Caco-2 (cell line): Measurements from ENCODE around the gene CDC42BPB. TPM values are rescaled to one million over a fixed set of nuclear protein-coding genes. Genes with fewer than 3 reads are reported as not detected.
A peak's percentile ranks its signal among the peaks of the same experiment; 100 is the strongest.

Source experiments
- BruUV-seq: library from RNA; stranded (reverse); fragments of 400-500 nt; replicated peaks from 2 replicates; lab custom pipeline; 2021; lab: Mats Ljungman, UMichigan
- CTCF ChIA-PET: fragments of 300-600 bp; sonication (Branson Sonifier 250); formaldehyde crosslinking; loops from one replicate; lab custom pipeline; 2022; ENCODE audit warnings: antibody characterized with exemption; lab: Charles Lee
- POLR2A ChIA-PET: fragments of 300-600 bp; sonication (Branson Sonifier 250); formaldehyde crosslinking; loops from one replicate; lab custom pipeline; 2022; ENCODE audit warnings: antibody characterized with exemption; lab: Charles Lee
- DNase-seq, 2 experiments: peaks; one replicate each; pipeline versions ENCODE4 v3.0.0 to v3.0.0-alpha.2; 2020 to 2022
- H3K27me3 ChIP-seq: replicated peaks from 2 replicates; pipeline ENCODE4 v1.6.0; 2011; ENCODE audit warnings: low read length; ENCODE audit not compliant: control insufficient read depth, insufficient read depth
- H3K36me3 ChIP-seq: 2 replicates; pipeline ENCODE4 v1.5.1; 2011; ENCODE audit warnings: low read length; ENCODE audit not compliant: control insufficient read depth, insufficient read depth
- H3K4me1 ChIP-seq: fragments of 250-450 bp; sonication (Bioruptor Pico); 2 replicates; pipeline ENCODE4 v1.5.1; 2020; ENCODE audit warnings: mild to moderate bottlenecking
- H3K4me3 ChIP-seq: 2 replicates; pipeline ENCODE4 v1.5.1; 2011; ENCODE audit warnings: low read depth, mild to moderate bottlenecking, control low read depth, low read length
- H3K9me3 ChIP-seq: fragments of 250-450 bp; sonication (Bioruptor Pico); 2 replicates; pipeline ENCODE4 v1.5.1; 2020; ENCODE audit warnings: mild to moderate bottlenecking, moderate library complexity
- H3K27ac Mint-ChIP-seq: one replicate; pipeline ENCODE4 v1.8.0; 2022; ENCODE audit warnings: mixed read lengths; ENCODE audit not compliant: unreplicated experiment
- H3K27me3 Mint-ChIP-seq: one replicate; pipeline ENCODE4 v1.8.0; 2022; ENCODE audit warnings: mixed read lengths; ENCODE audit not compliant: insufficient read depth, unreplicated experiment
- H3K36me3 Mint-ChIP-seq: one replicate; pipeline ENCODE4 v1.8.0; 2022; ENCODE audit warnings: mild to moderate bottlenecking, mixed read lengths; ENCODE audit not compliant: insufficient read depth, unreplicated experiment
- H3K4me1 Mint-ChIP-seq: one replicate; pipeline ENCODE4 v1.8.0; 2022; ENCODE audit warnings: low read depth, mixed read lengths; ENCODE audit not compliant: unreplicated experiment
- H3K4me3 Mint-ChIP-seq: one replicate; pipeline ENCODE4 v1.8.0; 2022; ENCODE audit warnings: mild to moderate bottlenecking, moderate library complexity, mixed read lengths; ENCODE audit not compliant: unreplicated experiment
- H3K9me3 Mint-ChIP-seq: one replicate; pipeline ENCODE4 v1.8.0; 2022; ENCODE audit warnings: mixed read lengths; ENCODE audit not compliant: unreplicated experiment
- CTCF ChIP-seq, 2 experiments: fragments of 200-600 bp in 1 of 2; IDR thresholded peaks; 1 replicate in 1 of 2; 2 replicates in 1 of 2; pipeline versions ENCODE4 v1.5.1 to v1.8.0; 2011 to 2022; ENCODE audit warnings: antibody characterized with exemption in 1 of 2, control low read depth in 1 of 2, inconsistent platforms in 1 of 2, low read depth in 1 of 2, low read length in 1 of 2, mild to moderate bottlenecking in 1 of 2, moderate library complexity in 1 of 2; ENCODE audit not compliant: insufficient read depth in 1 of 2, severe bottlenecking in 1 of 2, unreplicated experiment in 1 of 2
- intact Hi-C: fragments of 100-400 bp; cut with micrococcal nuclease; formaldehyde crosslinking; loops from one replicate; pipeline ENCODE4 v1.10.0; 2022; ENCODE audit not compliant: unreplicated experiment
- total RNA-seq: library from RNA; stranded (reverse); gene quantifications from 2 replicates; pipeline ENCODE4 v1.2.3, GENCODE V29; 2022

The CDC42BPB gene
- total RNA-seq, 1 experiment from 2014 or later = 55.1 TPM

GRCh38 chr14:102932484-102933248, 124.7 kb downstream of the CDC42BPB start:
- BruUV-seq = no TSS peak
- TF ChIP-seq CTCF (IDR thresholded peaks at IDR 0.05; ENCODE audit: insufficient read depth in 1 of 2, low read depth in 1 of 2, low read length in 1 of 2, severe bottlenecking in 1 of 2, unreplicated experiment in 1 of 2) = no peak
- POLR2A ChIA-PET = no interaction called here
- H3K36me3 Mint-ChIP-seq = peaks cover 64% of the 10 kb centered on the region
- Histone ChIP-seq H3K9me3 (no peaks in the 10 kb centered on the region), H3K36me3 (no peaks in the 10 kb centered on the region), H3K27me3 (no peaks in the 10 kb centered on the region), H3K4me1 (0 out of 2 replicates have a peak, but pooled peaks cover 5% of the 10 kb centered on the region), H3K4me3 (no peak overlapping the region)
- CTCF ChIA-PET = no interaction called here
- no peak for DNase-seq
- no peaks in the 10 kb centered on the region for H3K27me3 Mint-ChIP-seq
- H3K4me3 Mint-ChIP-seq = no peak overlapping the region
- H3K27ac Mint-ChIP-seq = peak overlapping the region; percentile 76
- H3K9me3 Mint-ChIP-seq = no peaks in the 10 kb centered on the region
- intact Hi-C loops = no loop called here
- no peaks in the 10 kb centered on the region for H3K4me1 Mint-ChIP-seq

GRCh38 chr14:102931580-102932285, 125.6 kb downstream of the CDC42BPB start:
- Histone ChIP-seq H3K4me1 (peaks cover 10% of the 10 kb centered on the region), H3K9me3 (no peaks in the 10 kb centered on the region), H3K4me3 (no peak overlapping the region), H3K36me3 (no peaks in the 10 kb centered on the region), H3K27me3 (no peaks in the 10 kb centered on the region)
- no peak overlapping the region for H3K4me3 Mint-ChIP-seq
- no peaks in the 10 kb centered on the region for H3K4me1 Mint-ChIP-seq
- CTCF ChIA-PET = no interaction called here
- peaks cover 66% of the 10 kb centered on the region for H3K36me3 Mint-ChIP-seq
- no peak for DNase-seq
- no peaks in the 10 kb centered on the region for H3K9me3 Mint-ChIP-seq
- no TSS peak for BruUV-seq
- intact Hi-C loops = no loop called here
- TF ChIP-seq CTCF (IDR thresholded peaks at IDR 0.05; ENCODE audit: insufficient read depth in 1 of 2, low read depth in 1 of 2, low read length in 1 of 2, severe bottlenecking in 1 of 2, unreplicated experiment in 1 of 2) = no peak
- POLR2A ChIA-PET = no interaction called here
- H3K27me3 Mint-ChIP-seq = no peaks in the 10 kb centered on the region
- no peak overlapping the region for H3K27ac Mint-ChIP-seq

- Histone ChIP-seq H3K4me3 (no peak overlapping the region), H3K27me3 (no peaks in the 10 kb centered on the region), H3K9me3 (no peaks in the 10 kb centered on the region), H3K4me1 (peaks cover 10% of the 10 kb centered on the region), H3K36me3 (no peaks in the 10 kb centered on the region)
- Mint-ChIP-seq H3K27ac (peak overlapping the region; percentile 39), H3K4me3 (peak overlapping the region; percentile 24), H3K9me3 (no peaks in the 10 kb centered on the region), H3K27me3 (no peaks in the 10 kb centered on the region), H3K36me3 (peaks cover 67% of the 10 kb centered on the region), H3K4me1 (no peaks in the 10 kb centered on the region)
- BruUV-seq = no TSS peak
- ChIA-PET CTCF (no interaction called here), POLR2A (interaction anchor here (0.6 kb wide), 1 partner anchor 1480 kb away, joined by 7 read pairs; no protein-coding TSS in a partner anchor)
- no peak for DNase-seq
- TF ChIP-seq CTCF (IDR thresholded peaks at IDR 0.05; ENCODE audit: insufficient read depth in 1 of 2, low read depth in 1 of 2, low read length in 1 of 2, severe bottlenecking in 1 of 2, unreplicated experiment in 1 of 2) = no peak
- intact Hi-C loops = no loop called here
Measured at GRCh38 chr14:102930753-102931579, 126.4 kb downstream of the CDC42BPB start.
